GM23338 (cell line): ENCODE results near the gene RIMS4. TPM values are rescaled to one million over a fixed set of nuclear protein-coding genes. Genes with fewer than 3 reads are reported as not detected.

ENCODE experiments used
- ATAC-seq: fragments of 200-7000 bp; cut with Tn5 transposase; 3 replicates; pipeline ENCODE4 v1.9.1; 2020
- DNase-seq: peaks from one replicate; pipeline ENCODE4 v3.0.0-alpha.2; 2015; ENCODE audit warnings: low spot score
- H2AFZ ChIP-seq: fragments of 200-600 bp; sonication (generic); 2 replicates; pipeline ENCODE4 v1.8.0; 2016; ENCODE audit warnings: antibody characterized with exemption, mild to moderate bottlenecking, moderate library complexity
- H3F3A ChIP-seq: fragments of 200-600 bp; sonication (generic); replicated peaks from 2 replicates; pipeline ENCODE4 v1.8.0; 2017; ENCODE audit warnings: antibody characterized with exemption, mixed run types, low read depth
- H3K27ac ChIP-seq: fragments of 200-600 bp; sonication (generic); 2 replicates; pipeline ENCODE4 v1.6.1; 2016; ENCODE audit warnings: low read depth
- H3K27me3 ChIP-seq: fragments of 200-600 bp; sonication (generic); 2 replicates; pipeline ENCODE4 v1.8.0; 2016; ENCODE audit warnings: mild to moderate bottlenecking, mixed run types, moderate library complexity; ENCODE audit not compliant: insufficient read depth
- H3K36me3 ChIP-seq: fragments of 200-600 bp; sonication (generic); 2 replicates; pipeline ENCODE4 v1.8.0; 2016; ENCODE audit warnings: mild to moderate bottlenecking; ENCODE audit not compliant: insufficient read depth
- H3K4me1 ChIP-seq: fragments of 200-600 bp; sonication (generic); 2 replicates; pipeline ENCODE4 v1.8.0; 2016; ENCODE audit warnings: mild to moderate bottlenecking, moderate library complexity; ENCODE audit not compliant: insufficient read depth
- H3K4me2 ChIP-seq: fragments of 200-600 bp; sonication (generic); 2 replicates; pipeline ENCODE4 v1.7.1; 2017; ENCODE audit warnings: mixed run types
- H3K4me3 ChIP-seq: fragments of 200-600 bp; sonication (generic); 2 replicates; pipeline ENCODE4 v1.6.1; 2016; ENCODE audit warnings: mixed run types
- H3K79me2 ChIP-seq: fragments of 200-600 bp; sonication (generic); replicated peaks from 2 replicates; pipeline ENCODE4 v1.8.0; 2017; ENCODE audit warnings: mild to moderate bottlenecking; ENCODE audit not compliant: insufficient read depth
- H3K9me2 ChIP-seq: fragments of 200-600 bp; sonication (generic); 2 replicates; pipeline ENCODE4 v1.8.0; 2017; ENCODE audit not compliant: insufficient read depth
- H4K20me1 ChIP-seq: fragments of 200-600 bp; sonication (generic); replicated peaks from 2 replicates; pipeline ENCODE4 v1.8.0; 2017; ENCODE audit warnings: mild to moderate bottlenecking; ENCODE audit not compliant: insufficient read depth
- H3K27ac Mint-ChIP-seq: 2 replicates; pipeline ENCODE4 v1.8.0; 2020; ENCODE audit warnings: inconsistent platforms, mild to moderate bottlenecking, moderate library complexity, mixed read lengths
- H3K27me3 Mint-ChIP-seq: 3 replicates; pipeline ENCODE4 v1.8.0; 2022; ENCODE audit warnings: low read depth, mild to moderate bottlenecking, moderate library complexity, mixed read lengths, inconsistent platforms; ENCODE audit not compliant: insufficient read depth, poor library complexity
- H3K36me3 Mint-ChIP-seq: 3 replicates; pipeline ENCODE4 v1.8.0; 2021; ENCODE audit warnings: low read depth, mild to moderate bottlenecking, inconsistent platforms, moderate library complexity, mixed read lengths
- H3K4me1 Mint-ChIP-seq: 3 replicates; pipeline ENCODE4 v1.8.0; 2020; ENCODE audit warnings: mild to moderate bottlenecking, inconsistent platforms, mixed read lengths
- H3K4me3 Mint-ChIP-seq: 3 replicates; pipeline ENCODE4 v1.8.0; 2021; ENCODE audit warnings: moderate library complexity, mild to moderate bottlenecking, inconsistent platforms, mixed read lengths
- H3K9me3 Mint-ChIP-seq: 3 replicates; pipeline ENCODE4 v1.8.0; 2020; ENCODE audit warnings: moderate library complexity, mild to moderate bottlenecking, inconsistent platforms, mixed read lengths
- CREB1 ChIP-seq: fragments of 250-450 bp; sonication (Bioruptor Pico); IDR thresholded peaks from 2 replicates; pipeline ENCODE4 v1.5.0; 2020; ENCODE audit warnings: low read depth, mild to moderate bottlenecking, moderate library complexity
- EZH2phosphoT487 ChIP-seq: fragments of 200-600 bp; sonication (generic); IDR thresholded peaks from one replicate; pipeline ENCODE4 v1.8.1; 2018; ENCODE audit warnings: antibody characterized with exemption; ENCODE audit not compliant: unreplicated experiment
- NANOG ChIP-seq: IDR thresholded peaks from 2 replicates; pipeline ENCODE4 v1.6.1; 2016; ENCODE audit warnings: antibody characterized with exemption, borderline replicate concordance
- POLR2AphosphoS5 ChIP-seq: IDR thresholded peaks from 2 replicates; pipeline ENCODE4 v1.6.1; 2016; ENCODE audit warnings: antibody characterized with exemption, low read depth
- ZNF114 ChIP-seq: fragments of 250-450 bp; sonication (Bioruptor Pico); IDR thresholded peaks from 2 replicates; pipeline ENCODE4 v1.5.0; 2020; ENCODE audit warnings: mild to moderate bottlenecking, moderate library complexity
- ZNF331 ChIP-seq: fragments of 250-450 bp; sonication (Bioruptor Pico); IDR thresholded peaks from 2 replicates; pipeline ENCODE4 v1.5.0; 2020; ENCODE audit warnings: low read depth, mild to moderate bottlenecking, moderate library complexity
- polyA plus RNA-seq: library from polyadenylated mRNA; unstranded; fragments of >200 nt; fragmentation: Nextera tagmentation; extraction: Ambion mirVana; gene quantifications from 2 replicates; pipeline ENCODE4 v1.2.1, GENCODE V29; 2016
- total RNA-seq: library from RNA; depleted of rRNA; stranded (reverse); fragments of >200 nt; shearing (Covaris generic); gene quantifications from 2 replicates; pipeline ENCODE4 v1.2.3, GENCODE V29; 2014
- TF ChIP-seq, protein P1 (sequence below): IDR thresholded peaks from one replicate; pipeline ENCODE4 v1.6.1; 2018; ENCODE audit warnings: antibody characterized with exemption; ENCODE audit not compliant: unreplicated experiment
- TF ChIP-seq, protein P2 (sequence below), 2 experiments: fragments of 200-600 bp in 1 of 2; sonication (generic) in 1 of 2; conservative IDR thresholded peaks; 2 replicates each; pipeline versions ENCODE4 v1.5.1 to v1.6.1; 2016 to 2017; ENCODE audit warnings: antibody characterized with exemption in 2 of 2, low read depth in 2 of 2, mild to moderate bottlenecking in 2 of 2, moderate library complexity in 1 of 2
- TF ChIP-seq, protein P3 (sequence below): IDR thresholded peaks from 2 replicates; pipeline ENCODE4 v1.6.1; 2016; ENCODE audit warnings: antibody characterized with exemption

The RIMS4 gene
- total and polyA plus RNA-seq, 2 experiments from 2014 or later: 3.5 to 39.7 TPM

DNA sequence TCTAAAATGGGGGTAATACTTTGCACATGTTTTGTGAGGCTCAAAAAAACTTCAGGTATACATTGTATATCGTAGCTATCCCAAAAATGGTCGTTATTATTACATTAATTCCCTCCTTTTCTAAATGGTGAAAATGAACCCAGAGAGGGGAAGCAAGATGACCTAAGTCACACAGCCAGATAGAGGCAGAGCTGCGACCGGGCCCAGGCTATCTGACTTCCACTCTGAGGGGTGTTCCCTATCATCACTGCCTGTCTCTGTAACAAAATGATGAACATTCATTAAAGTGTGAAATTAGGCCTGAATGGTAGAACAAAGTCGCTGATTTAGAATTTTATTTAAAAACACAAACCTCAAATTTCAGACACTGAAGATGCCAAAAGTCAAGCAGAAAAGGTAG lies 29.1 kb upstream of the RIMS4 start:
- Histone ChIP-seq H3K4me1 (peaks cover 14% of the 10 kb centered on the region), H3K27me3 (no peaks in the 10 kb centered on the region), H3K4me3 (no peak overlapping the region), H3K79me2 (no peaks in the 10 kb centered on the region), H3K27ac (no peak overlapping the region), H3K36me3 (no peaks in the 10 kb centered on the region), H3K9me2 (no peaks in the 10 kb centered on the region), H3K4me2 (no peak overlapping the region), H2AFZ (no peak overlapping the region), H3F3A (no peaks in the 10 kb centered on the region), H4K20me1 (no peaks in the 10 kb centered on the region)
- no peak for DNase-seq
- H3K4me1 Mint-ChIP-seq: peaks cover 3% of the 10 kb centered on the region; the same call in 1 of the 3 replicates
- H3K36me3 Mint-ChIP-seq: peaks cover 3% of the 10 kb centered on the region; the same call in 2 of the 3 replicates
- TF ChIP-seq ZNF331 (CRISPR knock-in tag) (no peak), NANOG (no peak)
- TF ChIP-seq, protein P1, sequence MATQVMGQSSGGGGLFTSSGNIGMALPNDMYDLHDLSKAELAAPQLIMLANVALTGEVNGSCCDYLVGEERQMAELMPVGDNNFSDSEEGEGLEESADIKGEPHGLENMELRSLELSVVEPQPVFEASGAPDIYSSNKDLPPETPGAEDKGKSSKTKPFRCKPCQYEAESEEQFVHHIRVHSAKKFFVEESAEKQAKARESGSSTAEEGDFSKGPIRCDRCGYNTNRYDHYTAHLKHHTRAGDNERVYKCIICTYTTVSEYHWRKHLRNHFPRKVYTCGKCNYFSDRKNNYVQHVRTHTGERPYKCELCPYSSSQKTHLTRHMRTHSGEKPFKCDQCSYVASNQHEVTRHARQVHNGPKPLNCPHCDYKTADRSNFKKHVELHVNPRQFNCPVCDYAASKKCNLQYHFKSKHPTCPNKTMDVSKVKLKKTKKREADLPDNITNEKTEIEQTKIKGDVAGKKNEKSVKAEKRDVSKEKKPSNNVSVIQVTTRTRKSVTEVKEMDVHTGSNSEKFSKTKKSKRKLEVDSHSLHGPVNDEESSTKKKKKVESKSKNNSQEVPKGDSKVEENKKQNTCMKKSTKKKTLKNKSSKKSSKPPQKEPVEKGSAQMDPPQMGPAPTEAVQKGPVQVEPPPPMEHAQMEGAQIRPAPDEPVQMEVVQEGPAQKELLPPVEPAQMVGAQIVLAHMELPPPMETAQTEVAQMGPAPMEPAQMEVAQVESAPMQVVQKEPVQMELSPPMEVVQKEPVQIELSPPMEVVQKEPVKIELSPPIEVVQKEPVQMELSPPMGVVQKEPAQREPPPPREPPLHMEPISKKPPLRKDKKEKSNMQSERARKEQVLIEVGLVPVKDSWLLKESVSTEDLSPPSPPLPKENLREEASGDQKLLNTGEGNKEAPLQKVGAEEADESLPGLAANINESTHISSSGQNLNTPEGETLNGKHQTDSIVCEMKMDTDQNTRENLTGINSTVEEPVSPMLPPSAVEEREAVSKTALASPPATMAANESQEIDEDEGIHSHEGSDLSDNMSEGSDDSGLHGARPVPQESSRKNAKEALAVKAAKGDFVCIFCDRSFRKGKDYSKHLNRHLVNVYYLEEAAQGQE: no peak
- no peak overlapping the region for H3K4me3 Mint-ChIP-seq
- H3K9me3 Mint-ChIP-seq: peaks cover 8% of the 10 kb centered on the region
- ATAC-seq: no peak
- H3K27me3 Mint-ChIP-seq: no peaks in the 10 kb centered on the region
- H3K27ac Mint-ChIP-seq: no peak overlapping the region

DNA sequence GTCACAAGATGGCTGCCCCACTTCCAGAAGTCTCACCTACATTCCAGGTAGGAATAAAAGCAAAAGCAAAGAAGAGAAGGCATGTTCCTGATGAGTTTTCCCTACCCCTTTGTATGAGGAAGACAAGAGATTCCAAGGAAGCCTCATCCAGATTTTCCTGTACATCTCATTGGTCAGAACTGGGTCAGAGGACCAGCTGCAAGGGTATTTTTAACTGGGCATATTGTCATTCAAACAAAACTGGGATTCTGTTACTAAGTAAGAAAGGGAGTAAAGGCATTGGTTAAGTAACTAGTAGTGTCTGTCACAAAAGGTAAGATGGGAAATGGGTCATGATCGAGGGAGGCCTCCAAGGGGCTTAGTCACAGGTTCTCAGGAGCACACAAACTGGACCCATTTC lies 28.2 kb upstream of the RIMS4 start:
- no peak for ATAC-seq
- H3K4me3 ChIP-seq: no peak overlapping the region
- H3K9me2 ChIP-seq: no peaks in the 10 kb centered on the region
- no peak for DNase-seq
- H3K27ac ChIP-seq: no peak overlapping the region
- H3K4me2 ChIP-seq: no peak overlapping the region
- H3K4me3 Mint-ChIP-seq: no peak overlapping the region
- H4K20me1 ChIP-seq: no peaks in the 10 kb centered on the region
- H3K9me3 Mint-ChIP-seq: peaks cover 8% of the 10 kb centered on the region
- H3K36me3 ChIP-seq: no peaks in the 10 kb centered on the region
- peaks cover 3% of the 10 kb centered on the region; the same call in 1 of the 3 replicates for H3K4me1 Mint-ChIP-seq
- H3K27me3 ChIP-seq: no peaks in the 10 kb centered on the region
- no peaks in the 10 kb centered on the region for H3K27me3 Mint-ChIP-seq
- H3K27ac Mint-ChIP-seq: no peak overlapping the region
- peaks cover 14% of the 10 kb centered on the region for H3K4me1 ChIP-seq
- no peak overlapping the region for H2AFZ ChIP-seq
- peaks cover 3% of the 10 kb centered on the region; the same call in 2 of the 3 replicates for H3K36me3 Mint-ChIP-seq
- H3K79me2 ChIP-seq: no peaks in the 10 kb centered on the region
- no peaks in the 10 kb centered on the region for H3F3A ChIP-seq
- TF ChIP-seq ZNF331 (CRISPR knock-in tag) (no peak), EZH2phosphoT487 (no peak), ZNF114 (CRISPR knock-in tag) (no peak), POLR2AphosphoS5 (no peak), CREB1 (CRISPR knock-in tag) (no peak)
- TF ChIP-seq, protein P2, sequence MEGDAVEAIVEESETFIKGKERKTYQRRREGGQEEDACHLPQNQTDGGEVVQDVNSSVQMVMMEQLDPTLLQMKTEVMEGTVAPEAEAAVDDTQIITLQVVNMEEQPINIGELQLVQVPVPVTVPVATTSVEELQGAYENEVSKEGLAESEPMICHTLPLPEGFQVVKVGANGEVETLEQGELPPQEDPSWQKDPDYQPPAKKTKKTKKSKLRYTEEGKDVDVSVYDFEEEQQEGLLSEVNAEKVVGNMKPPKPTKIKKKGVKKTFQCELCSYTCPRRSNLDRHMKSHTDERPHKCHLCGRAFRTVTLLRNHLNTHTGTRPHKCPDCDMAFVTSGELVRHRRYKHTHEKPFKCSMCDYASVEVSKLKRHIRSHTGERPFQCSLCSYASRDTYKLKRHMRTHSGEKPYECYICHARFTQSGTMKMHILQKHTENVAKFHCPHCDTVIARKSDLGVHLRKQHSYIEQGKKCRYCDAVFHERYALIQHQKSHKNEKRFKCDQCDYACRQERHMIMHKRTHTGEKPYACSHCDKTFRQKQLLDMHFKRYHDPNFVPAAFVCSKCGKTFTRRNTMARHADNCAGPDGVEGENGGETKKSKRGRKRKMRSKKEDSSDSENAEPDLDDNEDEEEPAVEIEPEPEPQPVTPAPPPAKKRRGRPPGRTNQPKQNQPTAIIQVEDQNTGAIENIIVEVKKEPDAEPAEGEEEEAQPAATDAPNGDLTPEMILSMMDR (conservative IDR thresholded peaks at IDR 0.05; ENCODE audit: low read depth in 2 of 2): no peak
- TF ChIP-seq, protein P3, sequence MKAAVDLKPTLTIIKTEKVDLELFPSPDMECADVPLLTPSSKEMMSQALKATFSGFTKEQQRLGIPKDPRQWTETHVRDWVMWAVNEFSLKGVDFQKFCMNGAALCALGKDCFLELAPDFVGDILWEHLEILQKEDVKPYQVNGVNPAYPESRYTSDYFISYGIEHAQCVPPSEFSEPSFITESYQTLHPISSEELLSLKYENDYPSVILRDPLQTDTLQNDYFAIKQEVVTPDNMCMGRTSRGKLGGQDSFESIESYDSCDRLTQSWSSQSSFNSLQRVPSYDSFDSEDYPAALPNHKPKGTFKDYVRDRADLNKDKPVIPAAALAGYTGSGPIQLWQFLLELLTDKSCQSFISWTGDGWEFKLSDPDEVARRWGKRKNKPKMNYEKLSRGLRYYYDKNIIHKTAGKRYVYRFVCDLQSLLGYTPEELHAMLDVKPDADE: no peak
- TF ChIP-seq, protein P1: no peak
